HCT116 (cell line): ENCODE results near the gene WIZ. TPM values are rescaled to one million over a fixed set of nuclear protein-coding genes. Genes with fewer than 3 reads are reported as not detected.

Experiments
- ATAC-seq: fragments of 200-7000 bp; cut with Tn5 transposase; 2 replicates; pipeline ENCODE4 v1.9.1; 2020; ENCODE audit warnings: mild to moderate bottlenecking, moderate library complexity
- BruUV-seq: library from RNA; stranded (reverse); fragments of 400-500 nt; replicated peaks from 2 replicates; lab custom pipeline; 2021; lab: Mats Ljungman, UMichigan
- CTCF ChIA-PET: fragments of 300-600 bp; sonication (Branson Sonifier 250); formaldehyde crosslinking; loops from one replicate; lab custom pipeline; 2021; ENCODE audit warnings: antibody characterized with exemption; lab: Charles Lee
- POLR2A ChIA-PET: fragments of 300-600, 350-600 bp; sonication (Branson Sonifier 250); formaldehyde crosslinking; loops from one replicate; lab custom pipeline; 2021; ENCODE audit warnings: antibody characterized with exemption; lab: Charles Lee
- RAD21 ChIA-PET, 2 experiments: fragments of 300-600 bp; sonication (Branson Sonifier 250); formaldehyde crosslinking; loops; one replicate each; lab custom pipeline; 2023; ENCODE audit warnings: low total read pairs in 2 of 2; ENCODE audit not compliant: uncharacterized antibody in 2 of 2, unreplicated experiment in 2 of 2, low non-redundant PET in 1 of 2; lab: Charles Lee
- DNase-seq: peaks from one replicate; pipeline ENCODE4 v3.0.0-alpha.2; 2010; ENCODE audit warnings: low read depth, low spot score
- H2AFZ ChIP-seq: fragments of 200-600 bp; shearing (Covaris generic), sonication (generic); 2 replicates; pipeline ENCODE4 v1.6.1; 2017; ENCODE audit warnings: low read depth, mixed run types, mixed read lengths, antibody characterized with exemption, low read length; ENCODE audit not compliant: poor library complexity, severe bottlenecking
- H3K27ac ChIP-seq: 2 replicates; pipeline ENCODE4 v1.5.1; 2012; ENCODE audit warnings: low read depth, low read length
- H3K27me3 ChIP-seq: fragments of 200-600 bp; sonication (generic); 2 replicates; pipeline ENCODE4 v1.6.1; 2016; ENCODE audit warnings: mixed run types, low read length, mixed read lengths; ENCODE audit not compliant: insufficient read depth
- H3K36me3 ChIP-seq, 2 experiments: fragments of 200-500 bp in 1 of 2; fragments of 200-600 bp in 1 of 2; sonication (Bioruptor generic) in 1 of 2; sonication (generic) in 1 of 2; 2 replicates each; pipeline versions ENCODE4 v1.5.1 to v1.6.1; 2014 to 2016; ENCODE audit warnings: low read length in 2 of 2, inconsistent platforms in 1 of 2, mixed read lengths in 1 of 2, mixed run types in 1 of 2; ENCODE audit not compliant: insufficient read depth in 2 of 2, control insufficient read depth in 1 of 2
- H3K4me1 ChIP-seq, 2 experiments: fragments of 200-600 bp in 1 of 2; sonication (generic) in 1 of 2; 2 replicates each; pipeline versions ENCODE4 v1.5.1 to v1.6.1; 2012 to 2017; ENCODE audit warnings: low read length in 2 of 2, inconsistent platforms in 1 of 2, mild to moderate bottlenecking in 1 of 2, mixed read lengths in 1 of 2, mixed run types in 1 of 2, moderate library complexity in 1 of 2; ENCODE audit not compliant: insufficient read depth in 2 of 2, control insufficient read depth in 1 of 2
- H3K4me2 ChIP-seq: fragments of 200-600 bp; sonication (generic); 2 replicates; pipeline ENCODE4 v1.6.1; 2017; ENCODE audit warnings: mixed run types, low read length, mixed read lengths
- H3K4me3 ChIP-seq, 2 experiments: fragments of 200-600 bp in 1 of 2; sonication (generic) in 1 of 2; replicated peaks in 1 of 2; 2 replicates each; pipeline ENCODE4 v1.5.1; 2011 to 2016; ENCODE audit warnings: low read length in 2 of 2, control low read depth in 1 of 2, low read depth in 1 of 2, mild to moderate bottlenecking in 1 of 2, mixed read lengths in 1 of 2, mixed run types in 1 of 2
- H3K79me2 ChIP-seq: fragments of 200-600 bp; sonication (generic); 2 replicates; pipeline ENCODE4 v1.6.1; 2017; ENCODE audit warnings: mild to moderate bottlenecking, mixed run types, low read length, moderate library complexity, mixed read lengths; ENCODE audit not compliant: insufficient read depth
- H3K9ac ChIP-seq: fragments of 200-600 bp; sonication (generic); 2 replicates; pipeline ENCODE4 v1.6.1; 2016; ENCODE audit warnings: low read length, mixed read lengths
- H3K9me2 ChIP-seq: fragments of 200-600 bp; sonication (generic), shearing (Covaris generic); 2 replicates; pipeline ENCODE4 v1.6.1; 2017; ENCODE audit warnings: mixed run types, mild to moderate bottlenecking, moderate library complexity; ENCODE audit not compliant: insufficient read depth
- H3K9me3 ChIP-seq, 2 experiments: fragments of 200-500 bp in 1 of 2; fragments of 200-600 bp in 1 of 2; sonication (Bioruptor generic) in 1 of 2; sonication (generic) in 1 of 2; 2 replicates each; pipeline ENCODE4 v1.6.1; 2014 to 2017; ENCODE audit warnings: low read length in 2 of 2, mixed read lengths in 2 of 2, inconsistent platforms in 1 of 2, low read depth in 1 of 2, mild to moderate bottlenecking in 1 of 2, mixed run types in 1 of 2, moderate library complexity in 1 of 2; ENCODE audit not compliant: control insufficient read depth in 1 of 2, insufficient read depth in 1 of 2
- H4K20me1 ChIP-seq: fragments of 200-600 bp; sonication (generic), shearing (Covaris generic); 2 replicates; pipeline ENCODE4 v1.6.1; 2017; ENCODE audit warnings: mixed run types, mild to moderate bottlenecking, moderate library complexity; ENCODE audit not compliant: insufficient read depth
- CBX3 ChIP-seq: IDR thresholded peaks from 2 replicates; pipeline ENCODE4 v1.6.1; 2012; ENCODE audit warnings: low read depth
- MAX ChIP-seq: IDR thresholded peaks from 2 replicates; pipeline ENCODE4 v1.6.1; 2012
- intact Hi-C: fragments of 100-400 bp; cut with micrococcal nuclease; formaldehyde crosslinking; loops from 2 replicates; pipeline ENCODE4 v1.10.0; 2022
- total RNA-seq: library from RNA; stranded (reverse); gene quantifications from one replicate; pipeline ENCODE4 v1.2.1, GENCODE V29; 2021; ENCODE audit not compliant: unreplicated experiment

WIZ gene
- total RNA-seq, 1 experiment from 2014 or later, result 28.4 TPM

GRCh38 chr19:15390814-15391213, 58.9 kb downstream of the WIZ start:
- H2AFZ ChIP-seq, result no peak overlapping the region
- TF ChIP-seq MAX, result no peak
- H3K27ac ChIP-seq, result no peak overlapping the region
- CTCF ChIA-PET, result no interaction called here
- no peak overlapping the region for H3K9ac ChIP-seq
- ATAC-seq (no peak), DNase-seq (no peak)
- no peak overlapping the region for H3K4me2 ChIP-seq
- peaks cover 57% of the 10 kb centered on the region for H3K79me2 ChIP-seq
- H3K9me2 ChIP-seq, result no peaks in the 10 kb centered on the region
- no peaks in the 10 kb centered on the region for H3K9me3 ChIP-seq
- H3K27me3 ChIP-seq, result no peaks in the 10 kb centered on the region
- no peak overlapping the region for H3K4me3 ChIP-seq
- no peaks in the 10 kb centered on the region for H4K20me1 ChIP-seq
- H3K4me1 ChIP-seq, result no peaks in the 10 kb centered on the region
- no TSS peak for BruUV-seq
- H3K36me3 ChIP-seq, result peaks cover 14 to 18% of the 10 kb centered on the region in 2 experiments; a peak in 3 of 4 replicates
- RAD21 ChIA-PET, result no interaction called here
- intact Hi-C loops, result no loop called here
- POLR2A ChIA-PET, result no interaction called here

GRCh38 chr19:15381864-15382263, 67.9 kb downstream of the WIZ start:
- Histone ChIP-seq H3K9me2 (no peaks in the 10 kb centered on the region), H3K79me2 (peaks cover 43% of the 10 kb centered on the region), H3K9me3 (no peaks in the 10 kb centered on the region), H4K20me1 (peaks cover 6% of the 10 kb centered on the region; the same call in 1 of the 2 replicates), H3K4me3 (no peak overlapping the region), H3K9ac (no peak overlapping the region), H3K36me3 (peaks cover 0 to 5% of the 10 kb centered on the region in 2 experiments; a peak in 2 of 4 replicates), H3K27me3 (no peaks in the 10 kb centered on the region), H3K4me1 (peaks cover 8 to 27% of the 10 kb centered on the region in 2 experiments), H3K4me2 (no peak overlapping the region), H2AFZ (no peak overlapping the region), H3K27ac (peak overlapping the region; percentile 31; the same call in 1 of the 2 replicates)
- DNase-seq (no peak), ATAC-seq (no peak)
- intact Hi-C loops, result loop anchor here (2.0 kb wide), 1 partner anchor 37 kb away; the partner anchor contains the start of gene AKAP8L
- no peak for TF ChIP-seq CBX3
- ChIA-PET RAD21 (no interaction called here), POLR2A (no interaction called here), CTCF (no interaction called here)
- no TSS peak for BruUV-seq
